SJSA1 (cell line): Measurements from ENCODE around the gene RYR2. TPM values are rescaled to one million over a fixed set of nuclear protein-coding genes. Genes with fewer than 3 reads are reported as not detected.
A peak's percentile ranks its signal among the peaks of the same experiment; 100 is the strongest.

Experiments
- DNase-seq, 2 experiments: peaks; one replicate each; pipeline ENCODE4 v3.0.0-alpha.2; 2015 to 2020; ENCODE audit warnings: low spot score in 2 of 2, low read depth in 1 of 2
- H3K27ac ChIP-seq: fragments of 250-450 bp; sonication (Bioruptor Pico); 2 replicates; pipeline ENCODE4 v1.5.1; 2020; ENCODE audit warnings: mild to moderate bottlenecking, moderate library complexity
- H3K27me3 ChIP-seq: fragments of 250-450 bp; sonication (Bioruptor Pico); replicated peaks from 2 replicates; pipeline ENCODE4 v1.5.1; 2020; ENCODE audit warnings: mild to moderate bottlenecking, moderate library complexity
- H3K36me3 ChIP-seq: fragments of 250-450 bp; sonication (Bioruptor Pico); 2 replicates; pipeline ENCODE4 v1.5.1; 2020; ENCODE audit warnings: mild to moderate bottlenecking
- H3K4me1 ChIP-seq: fragments of 250-450 bp; sonication (Bioruptor Pico); replicated peaks from 2 replicates; pipeline ENCODE4 v1.6.1; 2021; ENCODE audit warnings: mild to moderate bottlenecking
- H3K4me3 ChIP-seq: fragments of 250-450 bp; sonication (Bioruptor Pico); 2 replicates; pipeline ENCODE4 v1.5.1; 2020; ENCODE audit warnings: mild to moderate bottlenecking
- H3K9me3 ChIP-seq: fragments of 250-450 bp; sonication (Bioruptor Pico); replicated peaks from 2 replicates; pipeline ENCODE4 v1.5.1; 2020; ENCODE audit warnings: mild to moderate bottlenecking
- total RNA-seq: library from RNA; depleted of rRNA; stranded (reverse); fragments of >200 nt; shearing (Covaris generic); gene quantifications from 2 replicates; pipeline ENCODE4 v1.2.3, GENCODE V29; 2014

The RYR2 gene
- total RNA-seq, 1 experiment from 2014 or later = not detected

GRCh38 chr1:237500566-237500965 is 458.6 kb downstream of the RYR2 start:
- no peaks in the 10 kb centered on the region for H3K4me1 ChIP-seq
- H3K27me3 ChIP-seq = no peaks in the 10 kb centered on the region
- no peak overlapping the region for H3K4me3 ChIP-seq
- H3K9me3 ChIP-seq = no peaks in the 10 kb centered on the region; the same call in 1 of the 2 replicates
- H3K27ac ChIP-seq = no peak overlapping the region
- no peaks in the 10 kb centered on the region for H3K36me3 ChIP-seq
- DNase-seq = no peak

- Histone ChIP-seq H3K9me3 (no peaks in the 10 kb centered on the region; the same call in 1 of the 2 replicates), H3K4me3 (no peak overlapping the region), H3K27me3 (no peaks in the 10 kb centered on the region), H3K36me3 (no peaks in the 10 kb centered on the region), H3K4me1 (no peaks in the 10 kb centered on the region), H3K27ac (no peak overlapping the region)
- no peak for DNase-seq
Observed at GRCh38 chr1:237503292-237503691, 461.3 kb downstream of the RYR2 start.

DNA sequence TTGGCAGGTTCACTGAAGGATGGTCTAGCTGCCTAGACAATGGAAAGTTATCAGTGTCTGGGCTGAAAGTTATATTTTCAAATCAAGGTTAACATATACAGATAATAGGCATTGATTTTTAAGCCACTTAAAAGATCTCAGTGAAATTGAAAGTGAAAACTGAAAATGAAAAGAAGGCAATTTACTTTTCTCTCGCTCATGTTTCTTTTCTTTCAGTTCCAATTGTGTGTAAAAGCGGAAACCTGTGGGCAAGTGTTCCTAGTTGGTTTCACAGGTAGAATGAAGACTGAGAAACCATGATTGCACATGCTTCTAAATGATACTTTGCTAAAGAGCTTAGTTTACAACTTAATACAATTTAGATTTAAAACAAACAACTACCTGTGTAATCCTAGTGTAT is 465.0 kb downstream of the RYR2 start:
- H3K36me3 ChIP-seq = no peaks in the 10 kb centered on the region
- H3K27ac ChIP-seq = no peak overlapping the region
- H3K27me3 ChIP-seq = no peaks in the 10 kb centered on the region
- no peak overlapping the region for H3K4me3 ChIP-seq
- no peaks in the 10 kb centered on the region for H3K4me1 ChIP-seq
- no peaks in the 10 kb centered on the region; the same call in 1 of the 2 replicates for H3K9me3 ChIP-seq
- no peak for DNase-seq

DNA sequence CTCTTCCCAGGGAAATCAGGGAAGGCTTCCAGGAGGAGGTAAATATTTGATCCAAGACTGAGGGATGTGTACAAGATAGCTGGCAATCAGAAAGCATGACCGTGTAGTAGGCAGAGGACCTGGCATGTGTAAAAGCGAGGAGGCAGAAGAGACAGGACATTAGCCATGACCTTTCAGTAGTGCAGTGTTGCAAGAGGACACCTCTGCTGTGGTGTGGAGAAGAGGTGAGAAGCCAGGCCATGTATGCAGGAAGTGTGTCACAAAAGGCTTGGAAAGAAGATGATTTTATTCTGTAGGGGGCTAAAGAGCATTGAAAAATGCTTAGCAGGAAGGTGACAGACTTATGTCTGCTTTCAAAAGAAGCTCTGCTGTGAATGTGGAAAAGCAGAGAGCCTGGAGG is 467.8 kb downstream of the RYR2 start:
- Histone ChIP-seq H3K4me1 (no peaks in the 10 kb centered on the region), H3K27ac (no peak overlapping the region), H3K27me3 (no peaks in the 10 kb centered on the region), H3K36me3 (no peaks in the 10 kb centered on the region), H3K4me3 (no peak overlapping the region), H3K9me3 (peaks cover 2% of the 10 kb centered on the region; the same call in 1 of the 2 replicates)
- no peak for DNase-seq

DNA sequence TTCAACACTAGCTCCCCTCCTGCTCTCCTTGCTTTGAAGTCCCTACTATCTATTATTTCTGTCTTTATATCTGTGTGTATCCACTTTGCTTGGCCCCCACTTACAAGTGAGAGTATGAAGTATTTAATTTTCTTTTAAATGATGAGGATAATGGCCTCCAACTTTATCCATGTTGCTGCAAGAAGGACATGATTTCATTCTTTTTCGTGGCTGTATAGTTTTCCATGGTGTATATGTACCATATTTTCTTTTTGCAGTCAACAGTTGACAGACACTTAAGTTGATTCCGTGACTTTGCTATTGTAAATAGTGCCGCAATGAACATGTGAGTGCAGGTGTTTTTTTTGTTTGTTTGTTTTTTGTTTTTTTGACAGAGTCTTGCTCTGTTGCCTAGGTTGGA is 483.1 kb downstream of the RYR2 start:
- Histone ChIP-seq H3K27ac (no peak overlapping the region), H3K4me3 (no peak overlapping the region)

GRCh38 chr1:237527761-237528160 is 485.8 kb downstream of the RYR2 start:
- Histone ChIP-seq H3K36me3 (no peaks in the 10 kb centered on the region), H3K27me3 (no peaks in the 10 kb centered on the region), H3K9me3 (no peaks in the 10 kb centered on the region), H3K27ac (no peak overlapping the region), H3K4me1 (no peaks in the 10 kb centered on the region), H3K4me3 (no peak overlapping the region)
- DNase-seq = no peak

More for the DNA sequence above, 483.1 kb downstream of the RYR2 start:
- Histone ChIP-seq H3K4me1 (no peaks in the 10 kb centered on the region), H3K27me3 (no peaks in the 10 kb centered on the region), H3K9me3 (no peaks in the 10 kb centered on the region), H3K36me3 (no peaks in the 10 kb centered on the region)
- DNase-seq = no peak

GRCh38 chr1:237528545-237528944 is 486.6 kb downstream of the RYR2 start:
- H3K9me3 ChIP-seq = no peaks in the 10 kb centered on the region
- no peaks in the 10 kb centered on the region for H3K27me3 ChIP-seq
- no peaks in the 10 kb centered on the region for H3K36me3 ChIP-seq
- H3K4me1 ChIP-seq = no peaks in the 10 kb centered on the region
- no peak overlapping the region for H3K27ac ChIP-seq
- no peak overlapping the region for H3K4me3 ChIP-seq
- no peak for DNase-seq

DNA sequence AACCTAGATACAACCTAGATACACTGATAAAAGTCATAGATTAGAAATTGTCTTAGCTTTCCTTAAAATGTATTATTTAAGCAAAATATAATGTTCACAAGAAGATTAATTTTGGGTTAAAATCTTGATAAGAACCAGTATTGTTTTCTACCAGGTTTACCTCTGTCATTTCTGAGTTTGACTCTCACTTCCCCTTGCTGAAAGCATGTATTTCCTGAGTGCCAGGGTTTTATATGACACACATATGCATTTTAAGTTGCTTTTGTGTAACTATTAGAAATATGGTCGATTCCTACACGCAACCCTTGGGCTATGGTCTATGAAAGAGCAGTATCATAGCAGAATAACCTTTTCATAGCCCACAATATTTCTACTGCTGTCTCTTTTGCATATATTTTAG is 497.1 kb downstream of the RYR2 start:
- H3K36me3 ChIP-seq = no peaks in the 10 kb centered on the region
- no peaks in the 10 kb centered on the region for H3K27me3 ChIP-seq
- no peaks in the 10 kb centered on the region for H3K9me3 ChIP-seq
- no peaks in the 10 kb centered on the region for H3K4me1 ChIP-seq
- H3K4me3 ChIP-seq = no peak overlapping the region
- no peak overlapping the region for H3K27ac ChIP-seq
- no peak for DNase-seq

GRCh38 chr1:237542525-237543418 is 500.8 kb downstream of the RYR2 start:
- Histone ChIP-seq H3K36me3 (no peaks in the 10 kb centered on the region), H3K4me3 (no peak overlapping the region), H3K27me3 (no peaks in the 10 kb centered on the region), H3K4me1 (no peaks in the 10 kb centered on the region), H3K9me3 (no peaks in the 10 kb centered on the region), H3K27ac (no peak overlapping the region)
- no peak for DNase-seq

GRCh38 chr1:237553078-237553477 is 511.1 kb downstream of the RYR2 start:
- Histone ChIP-seq H3K27ac (no peak overlapping the region), H3K4me1 (no peaks in the 10 kb centered on the region), H3K9me3 (no peaks in the 10 kb centered on the region; the same call in 1 of the 2 replicates)

DNA sequence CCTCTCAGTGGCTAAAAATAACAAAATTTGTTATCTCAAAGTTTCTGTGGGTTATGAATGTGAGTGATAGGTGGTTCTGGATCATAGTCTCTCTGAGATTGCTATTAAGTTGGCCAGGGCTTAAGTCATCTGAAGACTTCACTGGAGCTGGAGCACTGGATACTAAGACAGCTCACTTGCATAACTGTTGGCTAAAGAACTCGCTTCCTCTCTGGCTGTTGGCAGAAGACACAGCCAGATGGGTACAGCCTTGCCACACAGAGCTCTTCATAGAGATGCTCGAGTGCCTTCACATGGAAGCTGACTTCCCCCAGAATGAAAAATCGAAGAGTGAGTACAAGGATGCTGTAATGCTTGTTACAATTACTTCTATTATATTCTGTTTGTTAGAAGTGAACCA is 514.9 kb downstream of the RYR2 start:
- no peak overlapping the region for H3K27ac ChIP-seq
- no peak overlapping the region for H3K4me3 ChIP-seq
- H3K36me3 ChIP-seq = no peaks in the 10 kb centered on the region
- no peak for DNase-seq
- no peaks in the 10 kb centered on the region for H3K4me1 ChIP-seq
- 0 out of 2 replicates have a peak, but pooled peaks cover under 1% of the 10 kb centered on the region for H3K27me3 ChIP-seq
- H3K9me3 ChIP-seq = no peaks in the 10 kb centered on the region; the same call in 1 of the 2 replicates

More at GRCh38 chr1:237553078-237553477, 511.1 kb downstream of the RYR2 start:
- DNase-seq = no peak
- no peaks in the 10 kb centered on the region for H3K36me3 ChIP-seq
- H3K27me3 ChIP-seq = no peaks in the 10 kb centered on the region
- no peak overlapping the region for H3K4me3 ChIP-seq

DNA sequence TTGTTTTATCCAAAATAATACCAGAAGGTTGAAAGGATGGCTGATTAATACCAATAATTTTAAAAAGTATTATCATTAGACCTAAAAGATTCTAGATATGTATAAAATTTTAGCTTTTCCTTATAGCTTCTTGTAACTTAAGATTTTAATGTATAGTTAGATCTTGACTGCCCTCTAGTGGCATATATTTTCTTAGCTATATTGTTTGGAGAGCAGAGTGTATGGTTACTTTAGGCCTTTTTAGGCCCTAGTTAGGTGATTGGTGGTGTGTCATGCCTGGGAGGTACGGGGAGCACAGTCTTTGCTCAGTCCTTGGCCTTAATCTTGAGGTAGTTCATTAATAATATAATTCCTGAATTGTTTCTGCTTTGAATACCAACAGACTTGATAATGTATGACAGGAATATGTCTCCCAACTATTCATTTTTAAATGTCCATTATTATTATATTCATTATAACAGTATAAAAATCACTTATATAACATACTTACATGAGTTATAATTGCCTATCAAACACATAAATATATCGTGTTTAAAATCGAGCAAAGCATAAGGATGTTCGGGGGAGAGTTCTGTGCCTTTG is 520.3 kb downstream of the RYR2 start:
- Histone ChIP-seq H3K36me3 (no peaks in the 10 kb centered on the region), H3K4me1 (no peaks in the 10 kb centered on the region), H3K27ac (no peak overlapping the region), H3K9me3 (no peaks in the 10 kb centered on the region), H3K4me3 (no peak overlapping the region), H3K27me3 (0 out of 2 replicates have a peak, but pooled peaks cover 4% of the 10 kb centered on the region)
- peak in 1 of 2 experiments; percentile 31 for DNase-seq

GRCh38 chr1:237565236-237565635 is 523.3 kb downstream of the RYR2 start:
- Histone ChIP-seq H3K27me3 (0 out of 2 replicates have a peak, but pooled peaks cover 4% of the 10 kb centered on the region), H3K4me3 (no peak overlapping the region), H3K36me3 (no peaks in the 10 kb centered on the region), H3K9me3 (no peaks in the 10 kb centered on the region), H3K27ac (no peak overlapping the region), H3K4me1 (no peaks in the 10 kb centered on the region)
- no peak for DNase-seq

GRCh38 chr1:237566581-237566980 is 524.6 kb downstream of the RYR2 start:
- no peaks in the 10 kb centered on the region for H3K36me3 ChIP-seq
- 0 out of 2 replicates have a peak, but pooled peaks cover 4% of the 10 kb centered on the region for H3K27me3 ChIP-seq
- no peak overlapping the region for H3K27ac ChIP-seq
- DNase-seq = no peak
- H3K9me3 ChIP-seq = no peaks in the 10 kb centered on the region
- no peaks in the 10 kb centered on the region for H3K4me1 ChIP-seq
- no peak overlapping the region for H3K4me3 ChIP-seq
